Measurements from ENCODE around the gene PRR19. TPM values are rescaled to one million over a fixed set of nuclear protein-coding genes. Genes with fewer than 3 reads are reported as not detected.

Gene PRR19
- total RNA-seq, 1 experiment from 2014 or later, result 3.2 TPM

DNA sequence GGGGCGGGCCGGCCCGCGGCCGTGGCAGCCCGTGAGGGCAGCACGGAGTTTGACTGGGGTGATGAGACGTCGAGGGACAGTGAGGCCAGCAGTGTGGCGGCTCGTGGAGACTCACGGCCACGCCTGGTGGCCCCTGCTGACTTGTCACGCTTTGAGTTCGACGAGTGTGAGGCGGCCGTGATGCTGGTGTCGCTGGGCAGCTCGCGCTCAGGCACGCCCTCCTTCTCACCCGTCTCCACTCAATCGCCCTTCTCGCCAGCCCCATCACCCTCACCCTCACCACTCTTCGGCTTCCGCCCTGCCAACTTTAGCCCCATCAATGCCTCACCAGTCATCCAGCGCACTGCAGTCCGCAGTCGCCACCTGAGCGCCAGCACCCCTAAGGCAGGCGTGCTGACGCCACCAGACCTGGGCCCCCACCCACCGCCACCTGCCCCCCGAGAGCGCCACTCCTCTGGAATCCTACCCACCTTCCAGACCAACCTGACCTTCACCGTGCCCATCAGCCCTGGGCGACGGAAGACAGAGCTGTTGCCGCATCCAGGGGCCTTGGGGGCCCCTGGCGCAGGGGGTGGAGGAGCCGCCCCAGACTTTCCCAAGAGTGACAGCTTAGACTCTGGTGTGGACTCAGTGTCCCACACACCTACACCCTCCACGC, 28.4 kb upstream of the PRR19 start:
- H2BK20ac ChIP-seq (ENCODE audit: low read depth, low read length, poor library complexity, severe bottlenecking), result no peak overlapping the region
- H3K14ac ChIP-seq (ENCODE audit: insufficient read depth, low read length), result no peak overlapping the region
- no peak overlapping the region for H2BK120ac ChIP-seq (ENCODE audit: low read depth, low read length, poor library complexity, severe bottlenecking)
- no peaks in the 10 kb centered on the region; the same call in 1 of the 2 replicates for H3K4me1 ChIP-seq (ENCODE audit: insufficient read depth, low read length)
- no peaks in the 10 kb centered on the region for H3K27me3 ChIP-seq (ENCODE audit: insufficient read depth, low read length)
- H3K9me3 Mint-ChIP-seq, result no peaks in the 10 kb centered on the region; a peak in 1 of 5 replicates
- no peak overlapping the region for H2BK15ac ChIP-seq (ENCODE audit: low read depth, low read length)
- WGBS (ENCODE audit: extremely low coverage, insufficient read length, low lambda C conversion rate), result 100% methylated on average over 3 of the region's 43 CpGs
- H3K79me1 ChIP-seq (ENCODE audit: insufficient read depth, low read depth, low read length, poor library complexity, severe bottlenecking), result no peaks in the 10 kb centered on the region
- peaks cover 17 to 23% of the 10 kb centered on the region in 2 experiments for H3K4me1 Mint-ChIP-seq
- H3K9ac ChIP-seq (ENCODE audit: extremely low read depth, insufficient read length, low read length), result no peak overlapping the region
- H2AFZ ChIP-seq (ENCODE audit: low read length), result no peak overlapping the region
- H2BK5ac ChIP-seq (ENCODE audit: insufficient read length, low read length), result no peak overlapping the region
- no peak overlapping the region for H4K8ac ChIP-seq (replicated peaks; ENCODE audit: insufficient read length, low read depth, low read length)
- no peak overlapping the region for H3K4me2 ChIP-seq (ENCODE audit: insufficient read depth, insufficient read length, low read length)
- H3K36me3 Mint-ChIP-seq (ENCODE audit: insufficient read depth in 1 of 3, low read depth in 3 of 3), result peaks cover 4 to 23% (median 16%) of the 10 kb centered on the region in 3 experiments; a peak in 6 of 7 replicates
- DNase-seq, result no peak
- H3K4me3 Mint-ChIP-seq, result no peak overlapping the region; a peak in 1 of 5 replicates
- H4K20me1 ChIP-seq (ENCODE audit: control insufficient read depth, insufficient read depth, insufficient read length), result no peaks in the 10 kb centered on the region
- H3K9me3 ChIP-seq (ENCODE audit: control insufficient read depth, low read depth, low read length), result no peaks in the 10 kb centered on the region
- no peak overlapping the region for H3K23ac ChIP-seq (ENCODE audit: insufficient read length, low read depth, low read length)
- TF ChIP-seq, protein P1, sequence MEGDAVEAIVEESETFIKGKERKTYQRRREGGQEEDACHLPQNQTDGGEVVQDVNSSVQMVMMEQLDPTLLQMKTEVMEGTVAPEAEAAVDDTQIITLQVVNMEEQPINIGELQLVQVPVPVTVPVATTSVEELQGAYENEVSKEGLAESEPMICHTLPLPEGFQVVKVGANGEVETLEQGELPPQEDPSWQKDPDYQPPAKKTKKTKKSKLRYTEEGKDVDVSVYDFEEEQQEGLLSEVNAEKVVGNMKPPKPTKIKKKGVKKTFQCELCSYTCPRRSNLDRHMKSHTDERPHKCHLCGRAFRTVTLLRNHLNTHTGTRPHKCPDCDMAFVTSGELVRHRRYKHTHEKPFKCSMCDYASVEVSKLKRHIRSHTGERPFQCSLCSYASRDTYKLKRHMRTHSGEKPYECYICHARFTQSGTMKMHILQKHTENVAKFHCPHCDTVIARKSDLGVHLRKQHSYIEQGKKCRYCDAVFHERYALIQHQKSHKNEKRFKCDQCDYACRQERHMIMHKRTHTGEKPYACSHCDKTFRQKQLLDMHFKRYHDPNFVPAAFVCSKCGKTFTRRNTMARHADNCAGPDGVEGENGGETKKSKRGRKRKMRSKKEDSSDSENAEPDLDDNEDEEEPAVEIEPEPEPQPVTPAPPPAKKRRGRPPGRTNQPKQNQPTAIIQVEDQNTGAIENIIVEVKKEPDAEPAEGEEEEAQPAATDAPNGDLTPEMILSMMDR (conservative IDR thresholded peaks at IDR 0.05), result no peak
- H3K27me3 Mint-ChIP-seq (ENCODE audit: low read depth), result no peaks in the 10 kb centered on the region
- H3K27ac ChIP-seq (ENCODE audit: insufficient read length, low read depth, low read length), result no peak overlapping the region
- H4K91ac ChIP-seq (ENCODE audit: insufficient read length, low read depth, low read length), result no peak overlapping the region
- no peak overlapping the region; a peak in 1 of 7 replicates for H3K27ac Mint-ChIP-seq
- no peak overlapping the region for H3K4ac ChIP-seq (ENCODE audit: low read depth, low read length)
- no peak overlapping the region for H3K18ac ChIP-seq (ENCODE audit: insufficient read length, low read depth, low read length)
- H3K23me2 ChIP-seq (ENCODE audit: insufficient read length, low read depth, low read length, poor library complexity, severe bottlenecking), result peaks cover 4% of the 10 kb centered on the region
- H3K56ac ChIP-seq (ENCODE audit: insufficient read length, low read depth, low read length), result no peak overlapping the region
- H4K5ac ChIP-seq (ENCODE audit: insufficient read length, low read depth, low read length), result no peak overlapping the region
- H3T11ph ChIP-seq (ENCODE audit: low read length), result no peak overlapping the region
- no peak overlapping the region for H2BK12ac ChIP-seq (ENCODE audit: insufficient read length, low read depth, low read length)
- H3K79me2 ChIP-seq (ENCODE audit: insufficient read depth, low read length), result no peaks in the 10 kb centered on the region
- no peak overlapping the region for H2AK5ac ChIP-seq (ENCODE audit: insufficient read length, low read length)
